B cell (primary cell): Measurements from ENCODE around the gene EXD3. TPM values are rescaled to one million over a fixed set of nuclear protein-coding genes. Genes with fewer than 3 reads are reported as not detected.

Source experiments
- ATAC-seq: fragments of 200-7000 bp; cut with Tn5 transposase; one replicate; pipeline ENCODE4 v1.10.0; 2021; ENCODE audit warnings: low read depth, mild to moderate bottlenecking, moderate number of reproducible peaks, moderate library complexity
- CTCF ChIA-PET: fragments of 350-600 bp; sonication (Branson Sonifier 250); formaldehyde crosslinking; loops from one replicate; lab custom pipeline; 2021; ENCODE audit warnings: antibody characterized with exemption, inconsistent platforms; lab: Charles Lee
- POLR2A ChIA-PET: fragments of 350-600 bp; sonication (Branson Sonifier 250); formaldehyde crosslinking; loops from one replicate; lab custom pipeline; 2021; ENCODE audit warnings: antibody characterized with exemption; lab: Charles Lee
- DNase-seq: peaks from one replicate; pipeline ENCODE4 v3.0.0; 2013
- H2AFZ ChIP-seq: 2 replicates; pipeline ENCODE4 v1.6.1; 2012; ENCODE audit warnings: mild to moderate bottlenecking, low read depth, low read length; ENCODE audit not compliant: insufficient read depth, poor library complexity, severe bottlenecking
- H3K27ac ChIP-seq, 2 donors: 1 replicate in 1 of 2; 2 replicates in 1 of 2; pipeline ENCODE4 v1.5.1; 2012 to 2013; ENCODE audit warnings: low read length in 2 of 2, mild to moderate bottlenecking in 2 of 2, moderate library complexity in 1 of 2
- H3K27me3 ChIP-seq, 4 experiments: fragments of 200-600 bp in 1 of 4; sonication (generic) in 1 of 4; replicated peaks in 1 of 4; 1 replicate in 2 of 4; 2 replicates in 2 of 4; pipeline versions ENCODE4 v1.6.1 to v1.7.0; 2013 to 2016; ENCODE audit warnings: low read length in 3 of 4, mild to moderate bottlenecking in 2 of 4, mixed read lengths in 1 of 4, moderate library complexity in 1 of 4; ENCODE audit not compliant: insufficient read depth in 4 of 4, control insufficient read depth in 3 of 4; ENCODE audit errors: control extremely low read depth in 1 of 4
- H3K36me3 ChIP-seq, 2 experiments: replicated peaks in 1 of 2; 1 replicate in 1 of 2; 2 replicates in 1 of 2; pipeline versions ENCODE4 v1.6.1 to v1.7.1; 2013; ENCODE audit warnings: low read length in 1 of 2; ENCODE audit not compliant: insufficient read depth in 2 of 2, control insufficient read depth in 1 of 2; ENCODE audit errors: control extremely low read depth in 1 of 2, extremely low read depth in 1 of 2
- H3K4me1 ChIP-seq, 2 donors: fragments of 200-600 bp in 1 of 2; sonication (generic) in 1 of 2; 1 replicate in 1 of 2; 2 replicates in 1 of 2; pipeline versions ENCODE4 v1.5.1 to v1.6.1; 2013 to 2017; ENCODE audit warnings: low read length in 2 of 2; ENCODE audit not compliant: control insufficient read depth in 2 of 2, insufficient read depth in 2 of 2
- H3K4me2 ChIP-seq: replicated peaks from 2 replicates; pipeline ENCODE3; 2012; ENCODE audit warnings: mild to moderate bottlenecking, low read depth, low read length; ENCODE audit not compliant: poor library complexity, severe bottlenecking
- H3K4me3 ChIP-seq, 5 experiments: fragments of 200-600 bp in 1 of 5; sonication (generic) in 1 of 5; 1 replicate in 3 of 5; 2 replicates in 2 of 5; pipeline versions ENCODE4 v1.5.1 to v1.7.0; 2011 to 2016; ENCODE audit warnings: low read length in 4 of 5, mild to moderate bottlenecking in 4 of 5, low read depth in 2 of 5, control low read depth in 1 of 5, moderate library complexity in 1 of 5; ENCODE audit not compliant: insufficient read depth in 1 of 5; ENCODE audit errors: control extremely low read depth in 1 of 5, extremely low read depth in 1 of 5
- H3K79me2 ChIP-seq: fragments of 200-600 bp; sonication (generic); one replicate; pipeline ENCODE4 v1.6.0; 2016; ENCODE audit warnings: low read length; ENCODE audit not compliant: control insufficient read depth, insufficient read depth
- H3K9ac ChIP-seq: fragments of 200-600 bp; sonication (generic); 2 replicates; pipeline ENCODE4 v1.6.1; 2017; ENCODE audit warnings: mild to moderate bottlenecking, low read length, moderate library complexity
- H3K9me3 ChIP-seq, 3 donors: one replicate each; pipeline versions ENCODE4 v1.6.1 to v1.7.1; 2013; ENCODE audit warnings: low read length in 2 of 3; ENCODE audit not compliant: control insufficient read depth in 2 of 3, insufficient read depth in 1 of 3; ENCODE audit errors: control extremely low read depth in 1 of 3
- H4K20me1 ChIP-seq: 2 replicates; pipeline ENCODE4 v1.6.0; 2012; ENCODE audit warnings: mild to moderate bottlenecking, low read length; ENCODE audit not compliant: insufficient read depth, control insufficient read depth, poor library complexity, severe bottlenecking
- H3K27ac Mint-ChIP-seq: one replicate; pipeline ENCODE4 v1.8.0; 2021; ENCODE audit warnings: mixed read lengths
- H3K27me3 Mint-ChIP-seq: one replicate; pipeline ENCODE4 v1.8.0; 2021; ENCODE audit warnings: mixed read lengths
- H3K4me1 Mint-ChIP-seq: one replicate; pipeline ENCODE4 v1.8.0; 2021; ENCODE audit warnings: mixed read lengths
- H3K4me3 Mint-ChIP-seq: one replicate; pipeline ENCODE4 v1.8.0; 2021; ENCODE audit warnings: mixed read lengths
- H3K9me3 Mint-ChIP-seq: one replicate; pipeline ENCODE4 v1.8.0; 2022; ENCODE audit warnings: mixed read lengths; ENCODE audit not compliant: insufficient read depth
- CTCF ChIP-seq: fragments of 200-600 bp; IDR thresholded peaks from one replicate; pipeline ENCODE4 v1.8.0; 2022; ENCODE audit warnings: antibody characterized with exemption, mild to moderate bottlenecking
- EZH2 ChIP-seq: IDR thresholded peaks from 2 replicates; pipeline ENCODE4 v1.6.1; 2012; ENCODE audit warnings: borderline replicate concordance, low read depth, mild to moderate bottlenecking, moderate library complexity, low read length; ENCODE audit not compliant: insufficient read depth, poor library complexity, severe bottlenecking
- WGBS: methylation state at CpG from one replicate; pipeline ENCODE4 v1.1.5; 2013; ENCODE audit warnings: missing lambda C conversion rate; ENCODE audit not compliant: insufficient coverage; 5-methylcytosine and 5-hydroxymethylcytosine counted together
- intact Hi-C: fragments of 100-400 bp; cut with micrococcal nuclease; formaldehyde crosslinking; loops from one replicate; pipeline ENCODE4 v1.10.0; 2022
- polyA plus RNA-seq: library from polyadenylated mRNA; depleted of rRNA; stranded (reverse); fragments of >200 nt; gene quantifications from 2 replicates; pipeline ENCODE4 v1.2.3, GENCODE V29; 2012
- total RNA-seq, 2 donors: library from RNA; stranded (reverse); fragments of 120-200 nt in 1 of 2; gene quantifications; 1 replicate in 1 of 2; 2 replicates in 1 of 2; pipeline versions ENCODE4 v1.2.3 to v1.2.4, GENCODE V29; 2013 to 2022

Gene EXD3
- total and polyA plus RNA-seq, 2 donors (not counting 1 experiment from before 2014, with no cell fraction given), result 22.5 to 23.7 TPM

GRCh38 chr9:137452761-137453642, 30.0 kb upstream of the EXD3 start:
- Histone ChIP-seq H3K36me3 (peaks cover 0 to 3% of the 10 kb centered on the region in 2 experiments), H4K20me1 (peaks cover 9% of the 10 kb centered on the region), H3K27me3 (no peaks in the 10 kb centered on the region), H3K79me2 (no peaks in the 10 kb centered on the region), H3K9ac (peak overlapping the region; percentile 49), H3K4me2 (peak overlapping the region; percentile 91), H3K4me1 (peaks cover 30 to 50% of the 10 kb centered on the region in 2 donors), H3K27ac (no peak overlapping the region), H3K4me3 (peak overlapping the region in 4 of 5 experiments; percentile 11 to 51 (median 38)), H3K9me3 (peaks cover 0 to 6% (median 0%) of the 10 kb centered on the region in 3 donors), H2AFZ (no peak overlapping the region)
- peak; percentile 46 for DNase-seq
- peak overlapping the region; percentile 71 for H3K4me3 Mint-ChIP-seq
- H3K9me3 Mint-ChIP-seq, result no peaks in the 10 kb centered on the region
- no peaks in the 10 kb centered on the region for H3K27me3 Mint-ChIP-seq
- peaks cover 29% of the 10 kb centered on the region for H3K4me1 Mint-ChIP-seq
- ChIA-PET CTCF (interaction anchor here (0.5 kb wide), 1 partner anchor 453 kb away, joined by 4 read pairs; no protein-coding TSS in a partner anchor), POLR2A (interaction anchor here (0.5 to 0.6 kb wide), 3 partner anchors 60 to 897 kb away, joined by 5 to 8 read pairs (median 6); no protein-coding TSS in a partner anchor)
- TF ChIP-seq EZH2, result no peak
- intact Hi-C loops, result loop anchor here (10.0 kb wide), 1 partner anchor 658 kb away; the partner anchor contains the start of genes CCDC183 and TMEM141
- no peak for ATAC-seq
- no peak overlapping the region for H3K27ac Mint-ChIP-seq
- WGBS, result 95% methylated on average over 35 of the region's 43 CpGs

- ATAC-seq (no peak), DNase-seq (no peak)
- Histone ChIP-seq H2AFZ (no peak overlapping the region), H3K9me3 (peaks cover 0 to 6% (median 0%) of the 10 kb centered on the region in 3 donors), H4K20me1 (peaks cover 7% of the 10 kb centered on the region), H3K27me3 (no peaks in the 10 kb centered on the region), H3K4me1 (peaks cover 28 to 47% of the 10 kb centered on the region in 2 donors), H3K27ac (no peak overlapping the region), H3K4me3 (no peak overlapping the region), H3K79me2 (no peaks in the 10 kb centered on the region), H3K4me2 (peak overlapping the region; percentile 91), H3K36me3 (peaks cover 0 to 3% of the 10 kb centered on the region in 2 experiments), H3K9ac (no peak overlapping the region)
- ChIA-PET CTCF (no interaction called here), POLR2A (interaction anchor here (0.6 kb wide), 1 partner anchor 896 kb away, joined by 6 read pairs; no protein-coding TSS in a partner anchor)
- no peaks in the 10 kb centered on the region for H3K9me3 Mint-ChIP-seq
- no peak overlapping the region for H3K4me3 Mint-ChIP-seq
- intact Hi-C loops, result loop anchor here (10.0 kb wide), 1 partner anchor 657 kb away; the partner anchor contains the start of genes CCDC183 and TMEM141
- H3K27ac Mint-ChIP-seq, result no peak overlapping the region
- H3K4me1 Mint-ChIP-seq, result peaks cover 26% of the 10 kb centered on the region
- TF ChIP-seq EZH2 (no peak), CTCF (no peak)
- H3K27me3 Mint-ChIP-seq, result no peaks in the 10 kb centered on the region
- 77% methylated on average over 16 of the region's 17 CpGs for WGBS
Measured at GRCh38 chr9:137452006-137452760, 29.2 kb upstream of the EXD3 start.
